Ectodermal cell (in vitro differentiated cells): Measurements from ENCODE around the gene PYGL.
"Not testable (repeated sequence)": the region's sequence is repeated elsewhere in the genome, so short reads cannot be mapped to it uniquely, and the experiment has no call there.

ENCODE experiments used
- H3K27ac ChIP-seq: 2 replicates; pipeline ENCODE4 v1.7.0; 2013; ENCODE audit warnings: mild to moderate bottlenecking, low read depth, low read length; ENCODE audit not compliant: insufficient read depth, poor library complexity, severe bottlenecking
- H3K27me3 ChIP-seq: 2 replicates; pipeline ENCODE4 v1.7.0; 2013; ENCODE audit warnings: mild to moderate bottlenecking, low read length; ENCODE audit not compliant: insufficient read depth, control insufficient read depth, poor library complexity, severe bottlenecking
- H3K36me3 ChIP-seq: one replicate; pipeline ENCODE4 v1.7.0; 2013; ENCODE audit warnings: low read length; ENCODE audit not compliant: control insufficient read depth, insufficient read depth
- H3K4me1 ChIP-seq: one replicate; pipeline ENCODE4 v1.7.0; 2013; ENCODE audit warnings: low read length; ENCODE audit not compliant: control insufficient read depth, insufficient read depth
- H3K4me3 ChIP-seq: 2 replicates; pipeline ENCODE4 v1.7.0; 2013; ENCODE audit warnings: low read depth, low read length, control low read depth; ENCODE audit not compliant: insufficient read depth
- H3K9me3 ChIP-seq: 2 replicates; pipeline ENCODE4 v1.7.0; 2013; ENCODE audit warnings: mild to moderate bottlenecking, low read length, moderate library complexity; ENCODE audit not compliant: control insufficient read depth
- WGBS, 2 experiments: methylation state at CpG; one replicate each; pipeline ENCODE4 v1.1.7; 2013; ENCODE audit warnings: missing lambda C conversion rate in 2 of 2; 5-methylcytosine and 5-hydroxymethylcytosine counted together

Gene PYGL

DNA sequence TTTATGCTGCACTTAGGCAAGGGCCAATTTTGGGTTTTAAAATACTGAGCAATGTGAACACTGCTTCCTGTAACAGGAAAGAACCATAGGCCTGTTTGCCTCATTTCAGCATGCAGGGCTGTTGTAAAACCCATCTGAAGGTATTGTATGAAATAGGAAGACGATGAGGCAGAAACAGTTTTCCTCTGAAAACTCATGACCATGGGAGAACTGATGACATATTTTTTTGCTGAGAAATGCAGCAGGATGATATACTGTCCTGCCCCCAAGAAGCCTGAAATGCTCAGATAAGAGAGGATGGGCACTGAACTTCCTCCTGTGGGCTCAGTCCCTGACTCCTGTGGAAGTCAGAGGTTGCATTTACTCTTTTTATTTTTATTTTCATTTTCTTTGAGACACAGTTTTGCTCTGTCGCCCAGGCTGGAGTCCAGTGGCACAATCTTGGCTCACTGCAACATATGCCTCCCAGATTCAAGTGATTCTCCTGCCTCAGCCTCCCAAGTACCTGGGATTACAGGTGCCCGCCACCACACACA lies 17.4 kb downstream of the PYGL start:
- Histone ChIP-seq H3K27me3 (no peaks in the 10 kb centered on the region), H3K4me3 (no peak overlapping the region), H3K9me3 (no peaks in the 10 kb centered on the region), H3K4me1 (no peaks in the 10 kb centered on the region), H3K27ac (no peak overlapping the region), H3K36me3 (peaks cover 4% of the 10 kb centered on the region)
- 93 to 94% methylated on average over 3 of the region's 3 CpGs for WGBS, 2 experiments

DNA sequence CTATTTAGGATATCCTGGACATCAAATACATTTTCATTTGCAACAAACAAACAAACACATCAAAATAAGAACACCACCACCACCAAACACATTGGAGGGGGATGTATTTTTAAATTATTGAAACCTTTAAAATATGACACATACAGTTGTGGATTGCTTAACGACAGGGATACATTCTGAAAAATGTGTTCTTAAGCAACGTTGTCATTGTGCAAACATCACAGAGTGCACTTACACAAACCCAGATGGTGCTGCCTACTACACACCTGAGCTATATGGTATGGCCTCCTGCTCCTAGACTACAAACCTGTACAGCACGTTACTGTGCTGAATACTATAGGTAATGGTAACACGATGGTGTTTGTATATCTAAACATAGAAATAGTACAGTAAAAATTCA lies 19.4 kb downstream of the PYGL start:
- Histone ChIP-seq H3K9me3 (no peaks in the 10 kb centered on the region), H3K4me1 (peaks cover 11% of the 10 kb centered on the region), H3K27ac (no peak overlapping the region), H3K4me3 (no peak overlapping the region), H3K27me3 (no peaks in the 10 kb centered on the region), H3K36me3 (no peaks in the 10 kb centered on the region)
- WGBS, 2 experiments = 91 to 98% methylated on average over 3 to 4 of the region's 4 CpGs

DNA sequence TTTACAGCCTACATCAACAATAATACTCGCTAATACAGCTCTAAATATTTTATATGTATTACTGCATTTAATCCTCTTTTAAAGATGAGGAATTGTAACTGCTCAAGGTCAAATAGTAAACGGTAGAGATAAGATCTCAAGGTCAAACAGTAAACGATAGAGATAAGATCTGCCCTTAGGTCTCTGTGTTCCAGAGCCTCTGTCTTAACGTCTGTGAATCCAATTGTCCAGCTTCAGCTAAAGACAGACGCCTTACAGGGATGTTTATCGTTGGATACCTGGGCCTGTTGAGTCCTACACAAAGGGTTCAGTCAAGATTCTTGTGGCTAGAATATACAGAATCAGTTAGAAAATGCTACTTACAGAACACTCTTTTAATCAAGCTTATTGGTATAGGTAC lies 20.0 kb downstream of the PYGL start:
- Histone ChIP-seq H3K4me1 (peaks cover 11% of the 10 kb centered on the region), H3K36me3 (no peaks in the 10 kb centered on the region), H3K4me3 (no peak overlapping the region), H3K27me3 (no peaks in the 10 kb centered on the region), H3K9me3 (no peaks in the 10 kb centered on the region), H3K27ac (no peak overlapping the region)
- WGBS, 2 experiments = 96% methylated on average over 5 of the region's 6 CpGs

DNA sequence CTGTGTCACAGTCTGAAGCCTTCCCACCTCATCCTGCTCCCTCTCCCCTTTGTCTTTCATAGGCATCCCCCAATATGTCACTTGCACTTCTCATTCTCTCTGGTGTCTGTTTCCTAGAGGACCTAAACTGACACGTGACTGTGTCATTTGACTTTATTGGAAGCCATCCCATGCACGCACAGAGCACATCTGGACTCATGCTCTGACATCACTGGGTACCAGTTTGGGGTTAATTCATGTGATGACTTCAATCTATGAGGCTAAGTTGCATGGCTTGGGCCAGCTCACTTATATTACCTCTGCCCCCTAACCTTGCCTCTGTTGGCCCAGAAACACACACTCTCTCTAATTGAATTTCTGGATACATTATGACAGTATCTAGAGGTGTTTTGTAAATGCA lies 21.5 kb downstream of the PYGL start:
- Histone ChIP-seq H3K9me3 (no peaks in the 10 kb centered on the region), H3K27me3 (no peaks in the 10 kb centered on the region), H3K4me1 (peaks cover 11% of the 10 kb centered on the region), H3K27ac (no peak overlapping the region), H3K4me3 (no peak overlapping the region), H3K36me3 (no peaks in the 10 kb centered on the region)
- WGBS, 2 experiments = 95 to 98% methylated on average over 2 of the region's 2 CpGs

DNA sequence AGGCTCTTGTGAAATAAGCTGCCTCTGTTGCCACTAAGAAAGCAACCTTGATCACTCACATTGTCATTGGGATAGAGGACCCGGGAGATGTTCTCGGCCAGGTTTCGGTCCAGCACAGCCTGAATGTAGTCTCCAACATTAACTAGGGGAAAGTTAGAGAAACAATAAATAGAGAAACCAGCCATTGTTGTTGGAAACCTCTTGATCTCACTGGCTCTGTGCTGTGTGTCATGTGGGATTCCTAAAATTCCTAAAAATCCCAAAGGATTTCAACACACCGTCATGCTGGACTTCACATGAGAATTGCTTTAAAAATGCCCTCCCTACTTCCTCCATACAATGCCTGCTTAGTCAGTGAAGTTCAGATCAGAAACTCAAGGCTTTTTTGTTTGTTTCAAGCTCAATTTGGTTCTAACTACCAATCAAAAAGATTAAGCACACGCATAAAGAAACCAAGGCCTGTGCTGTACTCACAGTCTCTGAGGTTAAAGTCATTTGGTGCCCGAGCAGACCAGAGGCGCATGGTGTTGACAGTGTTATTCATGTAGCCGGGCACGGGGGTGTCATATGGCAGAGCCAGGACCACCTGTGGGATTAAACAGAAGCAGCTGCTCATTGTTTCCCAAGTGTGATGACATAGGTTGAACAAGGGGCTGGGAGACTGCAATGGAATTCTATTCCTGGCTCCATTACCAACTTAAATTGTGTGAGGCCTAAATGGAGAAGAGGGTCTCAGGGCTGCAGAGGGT lies 23.6 kb downstream of the PYGL start:
- peak overlapping the region; percentile 30 for H3K27ac ChIP-seq
- no peaks in the 10 kb centered on the region for H3K36me3 ChIP-seq
- H3K27me3 ChIP-seq = no peaks in the 10 kb centered on the region
- peaks cover 11% of the 10 kb centered on the region for H3K4me1 ChIP-seq
- H3K9me3 ChIP-seq = no peaks in the 10 kb centered on the region
- H3K4me3 ChIP-seq = no peak overlapping the region
- 83 to 85% methylated on average over 9 of the region's 9 CpGs for WGBS, 2 experiments

DNA sequence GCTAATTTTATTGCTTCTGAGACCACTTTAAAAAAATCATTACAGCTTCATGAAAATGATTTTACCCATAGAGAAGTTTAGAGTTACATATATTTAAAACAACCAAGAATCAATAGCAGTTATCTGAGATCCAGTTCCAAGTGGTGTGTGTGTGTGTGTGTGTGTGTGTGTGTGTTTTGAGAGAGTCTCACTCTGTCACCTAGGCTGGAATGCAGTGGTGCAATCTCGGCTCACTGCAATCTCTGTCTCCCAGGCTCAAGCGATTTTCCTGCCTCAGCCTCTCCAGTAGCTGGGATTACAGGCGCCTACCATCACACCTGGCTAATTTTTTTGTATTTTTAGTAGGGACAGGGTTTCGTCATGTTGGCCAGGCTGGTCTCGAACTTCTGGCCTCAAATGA lies 24.8 kb downstream of the PYGL start:
- H3K4me1 ChIP-seq = peaks cover 11% of the 10 kb centered on the region
- H3K27me3 ChIP-seq, H3K9me3 ChIP-seq, H3K36me3 ChIP-seq, H3K4me3 ChIP-seq, H3K27ac ChIP-seq: not testable (repeated sequence)
- 88 to 92% methylated on average over 5 of the region's 5 CpGs for WGBS, 2 experiments

DNA sequence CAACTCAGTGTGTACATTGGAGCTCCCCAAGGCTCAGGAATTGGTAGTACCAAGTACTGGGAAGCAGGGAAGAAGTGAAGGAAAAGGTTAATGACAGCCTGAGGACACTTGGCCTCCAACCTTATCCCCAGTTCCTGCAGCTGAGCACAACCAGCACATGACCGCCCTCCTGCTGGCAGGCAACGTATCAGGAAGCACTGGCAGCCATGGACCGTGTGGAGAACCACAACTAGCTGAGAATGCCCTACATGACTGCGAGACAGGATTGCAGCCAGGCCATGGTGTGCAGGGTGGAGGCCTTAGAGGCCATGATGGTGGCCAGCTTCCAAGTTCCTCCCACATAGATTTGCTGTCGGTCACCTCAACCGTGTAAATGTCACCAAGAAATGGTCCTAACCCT lies 26.8 kb downstream of the PYGL start:
- 91 to 94% methylated on average over 6 of the region's 6 CpGs for WGBS, 2 experiments
- no peak overlapping the region for H3K27ac ChIP-seq
- peaks cover 4% of the 10 kb centered on the region for H3K36me3 ChIP-seq

DNA sequence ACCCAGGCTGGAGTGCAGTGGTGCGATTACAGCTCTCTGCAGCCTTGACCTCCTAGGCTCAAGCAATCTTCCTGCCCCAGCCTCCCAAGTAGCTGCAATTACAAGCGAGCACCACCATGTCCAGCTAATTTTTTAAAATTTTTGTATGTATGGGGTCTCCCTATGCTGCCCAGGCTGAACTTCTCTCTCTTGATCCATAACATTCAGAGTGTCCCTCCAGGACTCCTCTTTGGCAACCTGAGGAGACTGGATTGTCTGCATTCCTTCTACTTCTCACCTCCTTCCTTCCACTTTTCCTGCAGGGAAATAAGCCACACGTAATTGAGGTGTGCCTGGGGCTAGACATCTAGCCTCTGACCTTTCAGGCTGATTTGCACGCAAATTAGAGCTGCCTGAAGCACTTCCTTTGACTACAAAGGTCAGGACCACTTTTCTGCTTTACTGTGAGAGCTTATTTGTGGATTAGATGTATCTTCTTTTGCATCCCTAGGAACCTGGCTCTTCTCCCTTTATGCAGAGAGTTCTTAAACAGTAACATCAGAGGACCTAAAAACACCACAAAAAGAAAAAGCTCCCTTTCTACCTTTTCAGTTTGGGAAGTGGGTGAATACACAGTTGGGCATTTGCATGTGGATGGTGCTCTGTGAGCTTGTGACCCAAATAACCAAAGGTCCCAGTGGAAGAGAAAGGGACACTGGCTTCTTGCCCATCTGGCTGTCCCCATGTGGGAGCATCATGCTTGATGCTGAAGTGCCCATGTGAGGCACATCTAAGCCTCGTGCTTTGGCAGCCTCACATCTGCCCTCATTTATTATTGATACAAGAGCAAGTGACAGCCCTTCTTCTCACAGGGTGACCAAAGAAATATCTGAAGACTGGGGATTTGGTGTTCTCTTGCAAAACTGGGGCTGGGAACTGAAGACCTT lies 33.5 kb downstream of the PYGL start:
- Histone ChIP-seq H3K9me3 (no peaks in the 10 kb centered on the region), H3K4me1 (no peaks in the 10 kb centered on the region), H3K4me3 (no peak overlapping the region), H3K36me3 (peaks cover 4% of the 10 kb centered on the region), H3K27me3 (no peaks in the 10 kb centered on the region), H3K27ac (no peak overlapping the region)
- WGBS, 2 experiments = 78 to 82% methylated on average over 5 of the region's 5 CpGs

More for the DNA sequence above, 26.8 kb downstream of the PYGL start:
- Histone ChIP-seq H3K27me3 (no peaks in the 10 kb centered on the region), H3K4me1 (peaks cover 11% of the 10 kb centered on the region), H3K9me3 (no peaks in the 10 kb centered on the region), H3K4me3 (no peak overlapping the region)

DNA sequence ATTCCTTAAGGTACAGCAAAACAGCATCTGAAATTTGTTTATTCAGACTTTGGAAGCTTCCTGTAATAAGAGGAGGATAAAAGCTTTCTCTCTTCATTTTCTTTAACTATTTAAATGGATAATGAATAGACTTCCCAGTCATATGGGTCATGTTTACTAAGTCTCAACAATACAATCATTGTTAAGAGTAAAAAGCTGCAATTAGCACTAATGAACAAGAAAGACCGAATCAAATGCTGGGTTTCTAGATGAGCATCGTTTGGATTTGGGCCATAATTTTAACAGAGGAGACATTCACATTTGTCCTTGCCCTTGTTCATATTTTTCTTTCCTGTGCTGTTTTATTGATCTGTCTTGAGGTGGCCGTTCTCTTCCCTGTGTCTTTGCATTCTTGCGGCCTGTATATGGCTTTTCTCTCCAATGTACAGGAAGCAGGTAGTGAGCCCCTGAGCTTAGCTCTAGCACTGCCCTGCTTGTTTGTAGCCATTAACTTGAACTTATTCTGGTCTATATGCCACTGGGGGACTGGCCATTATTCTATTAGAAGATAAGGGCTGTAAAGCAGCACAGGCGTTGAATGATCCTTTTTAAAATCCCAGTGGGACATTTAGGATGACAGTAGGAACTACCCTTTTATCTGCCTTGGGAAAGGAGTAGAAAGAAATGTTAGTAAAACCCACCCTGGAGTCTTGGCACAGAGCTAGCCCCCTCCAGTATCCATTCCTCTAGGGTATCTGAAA lies 37.8 kb downstream of the PYGL start:
- Histone ChIP-seq H3K9me3 (no peaks in the 10 kb centered on the region), H3K36me3 (no peaks in the 10 kb centered on the region), H3K27ac (no peak overlapping the region), H3K4me3 (no peak overlapping the region), H3K27me3 (no peaks in the 10 kb centered on the region), H3K4me1 (no peaks in the 10 kb centered on the region)
- WGBS, 2 experiments = 83 to 86% methylated on average over 5 of the region's 5 CpGs

DNA sequence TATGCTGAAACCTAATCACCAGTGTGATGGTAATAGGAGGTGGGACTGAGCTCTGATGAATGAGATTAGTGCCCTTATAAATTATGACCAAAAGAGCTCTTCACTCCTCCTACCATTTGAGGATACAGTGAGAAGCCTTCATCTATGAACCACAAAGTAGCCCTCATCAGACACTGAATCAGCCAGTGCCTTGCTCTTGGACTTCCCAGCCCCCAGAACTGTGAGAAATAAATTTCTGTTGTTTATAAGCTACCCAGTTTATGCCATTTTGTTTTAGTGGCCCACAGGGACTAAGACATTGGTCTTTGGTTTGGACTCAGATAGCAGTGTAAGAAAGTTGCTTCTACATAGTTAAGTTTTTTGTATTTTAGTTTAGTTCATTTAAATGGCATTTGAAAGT lies 39.6 kb downstream of the PYGL start:
- Histone ChIP-seq H3K27ac (no peak overlapping the region), H3K9me3 (no peaks in the 10 kb centered on the region), H3K4me3 (no peak overlapping the region), H3K4me1 (no peaks in the 10 kb centered on the region), H3K36me3 (no peaks in the 10 kb centered on the region), H3K27me3 (no peaks in the 10 kb centered on the region)
